Lower leg skin (tissue), 4 donors: ENCODE data around the gene HBEGF. TPM values are rescaled to one million over a fixed set of nuclear protein-coding genes. Genes with fewer than 3 reads are reported as not detected.

Experiments
- DNase-seq, 2 donors: peaks; one replicate each; pipeline ENCODE4 v3.0.0-alpha.2; 2019; ENCODE audit warnings: low spot score in 2 of 2
- H3K4me3 ChIP-seq: fragments of 200-600 bp; sonication (generic); 2 replicates; pipeline ENCODE4 v1.5.1; 2017; ENCODE audit warnings: mild to moderate bottlenecking, low read depth; ENCODE audit not compliant: poor library complexity, severe bottlenecking
- CTCF ChIP-seq, 3 donors: fragments of 450-650 bp; IDR thresholded peaks; one replicate each; pipeline ENCODE4 v1.5.1; 2016; ENCODE audit warnings: antibody characterized with exemption in 3 of 3, mild to moderate bottlenecking in 3 of 3, moderate library complexity in 2 of 3
- POLR2A ChIP-seq, 2 donors: fragments of 450-650 bp; IDR thresholded peaks; one replicate each; pipeline ENCODE4 v1.6.1; 2016 to 2017; ENCODE audit warnings: antibody characterized with exemption in 2 of 2, mild to moderate bottlenecking in 1 of 2, moderate library complexity in 1 of 2
- WGBS, 2 donors: methylation state at CpG; one replicate each; pipeline ENCODE4 v1.1.5; 2018; 5-methylcytosine and 5-hydroxymethylcytosine counted together
- intact Hi-C: fragments of 100-400 bp; cut with DNase I; formaldehyde crosslinking; loops from one replicate; pipeline ENCODE4 v1.15.0; 2023; ENCODE audit warnings: low total_unique reads
- total RNA-seq, 4 donors: library from RNA; depleted of rRNA; stranded (reverse); fragments of >200 nt; gene quantifications; one replicate each; pipeline ENCODE4 v1.1.0, GENCODE V29; 2016

HBEGF gene
- total RNA-seq, 4 donors from 2014 or later = 16.6 to 24.3 (median 18.4) TPM

GRCh38 chr5:140371356-140372151, 25.2 kb upstream of the HBEGF start:
- intact Hi-C loops = no loop called here
- 85 to 92% methylated on average over 3 of the region's 3 CpGs for WGBS, 2 donors
- DNase-seq = no peak

GRCh38 chr5:140367256-140368013, 21.0 kb upstream of the HBEGF start:
- WGBS, 2 donors = 90 to 95% methylated on average over 8 of the region's 8 CpGs
- intact Hi-C loops = loop anchor here (10.0 kb wide), 1 partner anchor 267 kb away; the partner anchor contains the start of genes CD14 and TMCO6
- H3K4me3 ChIP-seq = no peak overlapping the region
- peak in 1 of 2 donors; percentile 74 for DNase-seq
- TF ChIP-seq CTCF (IDR thresholded peaks at IDR 0.05) (no peak), POLR2A (IDR thresholded peaks at IDR 0.05) (no peak)

More at GRCh38 chr5:140371356-140372151, 25.2 kb upstream of the HBEGF start:
- no peak overlapping the region for H3K4me3 ChIP-seq
- TF ChIP-seq POLR2A (IDR thresholded peaks at IDR 0.05) (no peak), CTCF (IDR thresholded peaks at IDR 0.05) (no peak)

GRCh38 chr5:140366589-140367255, 20.3 kb upstream of the HBEGF start:
- WGBS, 2 donors = 36 to 59% methylated on average over 7 of the region's 7 CpGs
- TF ChIP-seq POLR2A (IDR thresholded peaks at IDR 0.05) (no peak), CTCF (IDR thresholded peaks at IDR 0.05) (no peak)
- intact Hi-C loops = loop anchor here (10.0 kb wide), 1 partner anchor 268 kb away; the partner anchor contains the start of genes CD14 and TMCO6
- H3K4me3 ChIP-seq = no peak overlapping the region
- DNase-seq = peak in 1 of 2 donors; percentile 71

- intact Hi-C loops = loop anchor here (10.0 kb wide), 1 partner anchor 269 kb away; the partner anchor contains the start of genes CD14 and TMCO6
- 92 to 93% methylated on average over 4 of the region's 4 CpGs for WGBS, 2 donors
- H3K4me3 ChIP-seq = no peak overlapping the region
- TF ChIP-seq POLR2A (IDR thresholded peaks at IDR 0.05) (no peak), CTCF (IDR thresholded peaks at IDR 0.05) (no peak)
- peak in 1 of 2 donors; percentile 71 for DNase-seq
These were observed 19.5 kb upstream of the HBEGF start for GRCh38 chr5:140365941-140366340.

- H3K4me3 ChIP-seq = no peak overlapping the region
- 51 to 52% methylated on average over 3 of the region's 3 CpGs for WGBS, 2 donors
- intact Hi-C loops = loop anchor here (10.0 kb wide), 1 partner anchor 270 kb away; the partner anchor contains the start of genes CD14 and TMCO6
- DNase-seq = no peak
- TF ChIP-seq POLR2A (IDR thresholded peaks at IDR 0.05) = no peak
- no peak for TF ChIP-seq CTCF (IDR thresholded peaks at IDR 0.05)
These were observed 18.9 kb upstream of the HBEGF start for GRCh38 chr5:140365282-140365681.
